ENCODE results near the gene ZNHIT2.

Gene ZNHIT2

GRCh38 chr11:65116370-65117205 is 913 bp downstream of the ZNHIT2 start:
- H3K36me3 ChIP-seq (ENCODE audit: control insufficient read depth, low read length), result peaks cover 76% of the 10 kb centered on the region
- no peaks in the 10 kb centered on the region for H3K27me3 ChIP-seq (ENCODE audit: control insufficient read depth, low read length)
- H3K9me2 ChIP-seq (replicated peaks; ENCODE audit: control insufficient read depth, low read length), result no peaks in the 10 kb centered on the region
- peaks cover 45% of the 10 kb centered on the region for H3F3A ChIP-seq (ENCODE audit: control insufficient read depth, insufficient read depth)
- H3K9me3 ChIP-seq (ENCODE audit: control insufficient read depth, insufficient read depth, low read length), result no peaks in the 10 kb centered on the region
- peak overlapping the region; percentile 91 for H3K4me2 ChIP-seq (ENCODE audit: low read length)
- peak overlapping the region; percentile 80 for H3K27ac ChIP-seq (ENCODE audit: low read depth, low read length)
- H3K4me1 ChIP-seq (ENCODE audit: control insufficient read depth, low read length), result peaks cover 74% of the 10 kb centered on the region
- peaks cover 3% of the 10 kb centered on the region; the same call in 1 of the 2 replicates for H4K20me1 ChIP-seq (ENCODE audit: control insufficient read depth, insufficient read depth, low read depth, low read length)
- H3K79me2 ChIP-seq (ENCODE audit: control insufficient read depth, low read length), result peaks cover 77% of the 10 kb centered on the region
- peak overlapping the region; percentile 85 for H3K4me3 ChIP-seq (ENCODE audit: low read length)
- TF ChIP-seq CTCF (IDR thresholded peaks at IDR 0.05; ENCODE audit: low read depth, low read length, poor library complexity, severe bottlenecking) (no peak), EZH2phosphoT487 (IDR thresholded peaks at IDR 0.05; ENCODE audit: borderline replicate concordance, low read length) (no peak)

GRCh38 chr11:65115361-65116082 is 2.0 kb downstream of the ZNHIT2 start:
- TF ChIP-seq CTCF (IDR thresholded peaks at IDR 0.05; ENCODE audit: low read depth, low read length, poor library complexity, severe bottlenecking), result no peak
- TF ChIP-seq EZH2phosphoT487 (IDR thresholded peaks at IDR 0.05; ENCODE audit: borderline replicate concordance, low read length), result no peak
- Histone ChIP-seq H4K20me1 (ENCODE audit: control insufficient read depth, insufficient read depth, low read depth, low read length) (no peaks in the 10 kb centered on the region; the same call in 1 of the 2 replicates), H3K27ac (ENCODE audit: low read depth, low read length) (no peak overlapping the region), H3K36me3 (ENCODE audit: control insufficient read depth, low read length) (peaks cover 74% of the 10 kb centered on the region), H3K4me2 (ENCODE audit: low read length) (peak overlapping the region; percentile 91), H3K27me3 (ENCODE audit: control insufficient read depth, low read length) (no peaks in the 10 kb centered on the region), H3K79me2 (ENCODE audit: control insufficient read depth, low read length) (peaks cover 67% of the 10 kb centered on the region), H3K9me2 (replicated peaks; ENCODE audit: control insufficient read depth, low read length) (no peaks in the 10 kb centered on the region), H3K9me3 (ENCODE audit: control insufficient read depth, insufficient read depth, low read length) (no peaks in the 10 kb centered on the region), H3F3A (ENCODE audit: control insufficient read depth, insufficient read depth) (peaks cover 39% of the 10 kb centered on the region), H3K4me1 (ENCODE audit: control insufficient read depth, low read length) (peaks cover 78% of the 10 kb centered on the region), H3K4me3 (ENCODE audit: low read length) (peak overlapping the region; percentile 85)

GRCh38 chr11:65114538-65115171 is 2.8 kb downstream of the ZNHIT2 start:
- Histone ChIP-seq H3K9me3 (ENCODE audit: control insufficient read depth, insufficient read depth, low read length) (no peaks in the 10 kb centered on the region), H3F3A (ENCODE audit: control insufficient read depth, insufficient read depth) (peaks cover 30% of the 10 kb centered on the region), H3K36me3 (ENCODE audit: control insufficient read depth, low read length) (peaks cover 69% of the 10 kb centered on the region), H3K9me2 (replicated peaks; ENCODE audit: control insufficient read depth, low read length) (no peaks in the 10 kb centered on the region), H4K20me1 (ENCODE audit: control insufficient read depth, insufficient read depth, low read depth, low read length) (no peaks in the 10 kb centered on the region), H3K4me1 (ENCODE audit: control insufficient read depth, low read length) (peaks cover 74% of the 10 kb centered on the region), H3K27ac (ENCODE audit: low read depth, low read length) (no peak overlapping the region), H3K4me2 (ENCODE audit: low read length) (peak overlapping the region; percentile 98; the same call in 1 of the 2 replicates), H3K4me3 (ENCODE audit: low read length) (no peak overlapping the region), H3K79me2 (ENCODE audit: control insufficient read depth, low read length) (peaks cover 58% of the 10 kb centered on the region), H3K27me3 (ENCODE audit: control insufficient read depth, low read length) (no peaks in the 10 kb centered on the region)
- TF ChIP-seq EZH2phosphoT487 (IDR thresholded peaks at IDR 0.05; ENCODE audit: borderline replicate concordance, low read length) (no peak), CTCF (IDR thresholded peaks at IDR 0.05; ENCODE audit: low read depth, low read length, poor library complexity, severe bottlenecking) (no peak)
